SK-N-SH treated with all-trans-retinoic acid at 6 μM for 48 hours (cell line): ENCODE measurements around the gene MEIS2.

Source experiments
- ATAC-seq: fragments of 200-7000 bp; cut with Tn5 transposase; 3 replicates; pipeline ENCODE4 v1.9.1; 2020; ENCODE audit warnings: mild to moderate bottlenecking, moderate library complexity
- ARNTL ChIP-seq: fragments of 450-650 bp; formaldehyde crosslinking; IDR thresholded peaks from 2 replicates; pipeline ENCODE4 v1.5.0; 2020; ENCODE audit warnings: low read depth, mild to moderate bottlenecking, moderate library complexity, borderline replicate concordance
- BACH2 ChIP-seq: fragments of 250-450 bp; sonication (Bioruptor Pico); IDR thresholded peaks from 2 replicates; pipeline ENCODE4 v1.9.0; 2021; ENCODE audit warnings: mild to moderate bottlenecking, borderline replicate concordance
- CSDC2 ChIP-seq: fragments of 250-450 bp; sonication (Bioruptor Pico); IDR thresholded peaks from 2 replicates; pipeline ENCODE4 v1.5.0; 2020; ENCODE audit warnings: mild to moderate bottlenecking, moderate library complexity
- ESRRG ChIP-seq: fragments of 250-450 bp; sonication (Bioruptor Pico); IDR thresholded peaks from 2 replicates; pipeline ENCODE4 v1.6.1; 2021; ENCODE audit warnings: mild to moderate bottlenecking
- ISL1 ChIP-seq: fragments of 250-450 bp; sonication (Bioruptor Pico); IDR thresholded peaks from 2 replicates; pipeline ENCODE4 v2.1.2; 2022; ENCODE audit warnings: mild to moderate bottlenecking, moderate library complexity
- PPARA ChIP-seq: fragments of 250-450 bp; sonication (Bioruptor Pico); IDR thresholded peaks from 2 replicates; pipeline ENCODE4 v1.5.0; 2020; ENCODE audit warnings: mild to moderate bottlenecking, borderline replicate concordance
- RARB ChIP-seq: fragments of 250-450 bp; sonication (Bioruptor Pico); IDR thresholded peaks from 2 replicates; pipeline ENCODE4 v1.8.0; 2021; ENCODE audit warnings: mild to moderate bottlenecking, moderate library complexity
- SNAI2 ChIP-seq: fragments of 250-450 bp; sonication (Bioruptor Pico); IDR thresholded peaks from 2 replicates; pipeline ENCODE4 v1.5.0; 2020; ENCODE audit warnings: mild to moderate bottlenecking, moderate library complexity
- TCF4 ChIP-seq: fragments of 250-450 bp; sonication (Bioruptor Pico); IDR thresholded peaks from 2 replicates; pipeline ENCODE4 v1.8.0; 2021; ENCODE audit warnings: mild to moderate bottlenecking, moderate library complexity, borderline replicate concordance
- TOX ChIP-seq: fragments of 250-450 bp; sonication (Bioruptor Pico); IDR thresholded peaks from 2 replicates; pipeline ENCODE4 v1.8.0; 2021; ENCODE audit warnings: mild to moderate bottlenecking, moderate library complexity, borderline replicate concordance
- ZC3H10 ChIP-seq: fragments of 250-450 bp; sonication (Bioruptor Pico); IDR thresholded peaks from 2 replicates; pipeline ENCODE4 v1.5.1; 2021; ENCODE audit warnings: mild to moderate bottlenecking, moderate library complexity
- ZNF565 ChIP-seq: fragments of 450-650 bp; formaldehyde crosslinking; conservative IDR thresholded peaks from 2 replicates; pipeline ENCODE4 v1.5.0; 2020; ENCODE audit warnings: low read depth, mild to moderate bottlenecking, moderate library complexity
- ZNF70 ChIP-seq: fragments of 450-650 bp; formaldehyde crosslinking; IDR thresholded peaks from 2 replicates; pipeline ENCODE4 v1.5.0; 2020; ENCODE audit warnings: mild to moderate bottlenecking, moderate library complexity
- TF ChIP-seq, protein P1 (sequence below): fragments of 250-450 bp; sonication (Bioruptor Pico); IDR thresholded peaks from 2 replicates; pipeline ENCODE4 v1.5.1; 2020; ENCODE audit warnings: low read depth, mild to moderate bottlenecking, moderate library complexity
- TF ChIP-seq, protein P2 (sequence below): fragments of 250-450 bp; sonication (Bioruptor Pico); IDR thresholded peaks from 2 replicates; pipeline ENCODE4 v1.8.0; 2021; ENCODE audit warnings: low read depth, mild to moderate bottlenecking, moderate library complexity, borderline replicate concordance
- TF ChIP-seq, protein P3 (sequence below): fragments of 250-450 bp; sonication (Bioruptor Pico); IDR thresholded peaks from 2 replicates; pipeline ENCODE4 v1.5.1; 2021; ENCODE audit warnings: mild to moderate bottlenecking, moderate library complexity
- TF ChIP-seq, protein P4 (sequence below): fragments of 250-450 bp; sonication (Bioruptor Pico); IDR thresholded peaks from 2 replicates; pipeline ENCODE4 v1.5.0; 2020; ENCODE audit warnings: mild to moderate bottlenecking, moderate library complexity
- TF ChIP-seq, protein P5 (sequence below): fragments of 250-450 bp; sonication (Bioruptor Pico); IDR thresholded peaks from 2 replicates; pipeline ENCODE4 v1.8.0; 2020; ENCODE audit warnings: mild to moderate bottlenecking, moderate library complexity, borderline replicate concordance

The MEIS2 gene

DNA sequence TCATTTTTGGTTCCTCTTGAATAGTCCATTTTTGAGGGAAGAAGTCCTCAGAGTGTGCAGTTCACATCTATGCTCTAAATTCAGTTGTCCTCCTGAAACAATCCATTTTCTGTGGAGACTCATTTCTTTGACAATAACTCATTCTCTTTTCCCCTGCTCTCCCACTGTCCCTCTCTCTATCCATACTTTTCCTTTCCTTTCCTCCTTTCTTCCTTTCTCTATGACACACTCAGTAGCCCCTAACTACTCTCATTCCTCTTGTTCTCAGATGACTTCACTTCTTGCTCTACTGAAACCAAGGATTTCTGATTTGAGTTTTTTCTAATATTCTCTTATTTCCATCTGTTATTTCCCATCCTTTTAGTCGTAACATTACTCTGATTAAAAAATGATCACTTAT lies 16.7 kb upstream of the MEIS2 start (continued):
- TF ChIP-seq, protein P1, sequence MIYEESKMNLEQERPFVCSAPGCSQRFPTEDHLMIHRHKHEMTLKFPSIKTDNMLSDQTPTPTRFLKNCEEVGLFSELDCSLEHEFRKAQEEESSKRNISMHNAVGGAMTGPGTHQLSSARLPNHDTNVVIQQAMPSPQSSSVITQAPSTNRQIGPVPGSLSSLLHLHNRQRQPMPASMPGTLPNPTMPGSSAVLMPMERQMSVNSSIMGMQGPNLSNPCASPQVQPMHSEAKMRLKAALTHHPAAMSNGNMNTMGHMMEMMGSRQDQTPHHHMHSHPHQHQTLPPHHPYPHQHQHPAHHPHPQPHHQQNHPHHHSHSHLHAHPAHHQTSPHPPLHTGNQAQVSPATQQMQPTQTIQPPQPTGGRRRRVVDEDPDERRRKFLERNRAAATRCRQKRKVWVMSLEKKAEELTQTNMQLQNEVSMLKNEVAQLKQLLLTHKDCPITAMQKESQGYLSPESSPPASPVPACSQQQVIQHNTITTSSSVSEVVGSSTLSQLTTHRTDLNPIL = no peak

DNA sequence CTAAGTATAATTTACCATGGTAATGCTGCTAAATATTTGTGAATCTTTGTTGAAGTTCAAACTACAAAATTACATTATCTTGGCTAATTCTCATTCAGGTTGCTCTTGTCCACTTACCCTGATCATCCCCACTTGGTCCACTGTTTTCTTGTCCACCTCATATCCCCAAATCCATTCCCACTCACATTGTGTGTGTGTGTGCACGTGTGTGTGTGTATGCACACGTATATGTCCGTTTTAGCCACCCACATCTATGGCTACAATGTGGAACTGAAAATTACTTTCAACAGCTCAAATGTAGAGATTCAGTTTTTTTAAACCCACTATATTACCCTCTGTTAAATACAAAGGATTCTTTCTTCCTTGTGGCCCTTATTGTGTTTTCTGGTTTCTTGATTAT lies 15.2 kb upstream of the MEIS2 start:
- TF ChIP-seq TCF4 (CRISPR knock-in tag) = no peak
- TF ChIP-seq, protein P2, sequence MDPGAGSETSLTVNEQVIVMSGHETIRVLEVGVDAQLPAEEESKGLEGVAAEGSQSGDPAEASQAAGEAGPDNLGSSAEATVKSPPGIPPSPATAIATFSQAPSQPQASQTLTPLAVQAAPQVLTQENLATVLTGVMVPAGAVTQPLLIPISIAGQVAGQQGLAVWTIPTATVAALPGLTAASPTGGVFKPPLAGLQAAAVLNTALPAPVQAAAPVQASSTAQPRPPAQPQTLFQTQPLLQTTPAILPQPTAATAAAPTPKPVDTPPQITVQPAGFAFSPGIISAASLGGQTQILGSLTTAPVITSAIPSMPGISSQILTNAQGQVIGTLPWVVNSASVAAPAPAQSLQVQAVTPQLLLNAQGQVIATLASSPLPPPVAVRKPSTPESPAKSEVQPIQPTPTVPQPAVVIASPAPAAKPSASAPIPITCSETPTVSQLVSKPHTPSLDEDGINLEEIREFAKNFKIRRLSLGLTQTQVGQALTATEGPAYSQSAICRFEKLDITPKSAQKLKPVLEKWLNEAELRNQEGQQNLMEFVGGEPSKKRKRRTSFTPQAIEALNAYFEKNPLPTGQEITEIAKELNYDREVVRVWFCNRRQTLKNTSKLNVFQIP (CRISPR knock-in tag) = no peak
- TF ChIP-seq ZNF565 (CRISPR knock-in tag) = no peak
- TF ChIP-seq, protein P3, sequence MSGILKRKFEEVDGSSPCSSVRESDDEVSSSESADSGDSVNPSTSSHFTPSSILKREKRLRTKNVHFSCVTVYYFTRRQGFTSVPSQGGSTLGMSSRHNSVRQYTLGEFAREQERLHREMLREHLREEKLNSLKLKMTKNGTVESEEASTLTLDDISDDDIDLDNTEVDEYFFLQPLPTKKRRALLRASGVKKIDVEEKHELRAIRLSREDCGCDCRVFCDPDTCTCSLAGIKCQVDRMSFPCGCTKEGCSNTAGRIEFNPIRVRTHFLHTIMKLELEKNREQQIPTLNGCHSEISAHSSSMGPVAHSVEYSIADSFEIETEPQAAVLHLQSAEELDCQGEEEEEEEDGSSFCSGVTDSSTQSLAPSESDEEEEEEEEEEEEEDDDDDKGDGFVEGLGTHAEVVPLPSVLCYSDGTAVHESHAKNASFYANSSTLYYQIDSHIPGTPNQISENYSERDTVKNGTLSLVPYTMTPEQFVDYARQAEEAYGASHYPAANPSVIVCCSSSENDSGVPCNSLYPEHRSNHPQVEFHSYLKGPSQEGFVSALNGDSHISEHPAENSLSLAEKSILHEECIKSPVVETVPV (CRISPR knock-in tag) = no peak
- no peak for TF ChIP-seq ZC3H10
- no peak for TF ChIP-seq BACH2 (CRISPR knock-in tag)
- no peak for TF ChIP-seq CSDC2 (CRISPR knock-in tag)
- TF ChIP-seq, protein P1 = no peak
- no peak for TF ChIP-seq ESRRG (CRISPR knock-in tag)
- TF ChIP-seq, protein P4, sequence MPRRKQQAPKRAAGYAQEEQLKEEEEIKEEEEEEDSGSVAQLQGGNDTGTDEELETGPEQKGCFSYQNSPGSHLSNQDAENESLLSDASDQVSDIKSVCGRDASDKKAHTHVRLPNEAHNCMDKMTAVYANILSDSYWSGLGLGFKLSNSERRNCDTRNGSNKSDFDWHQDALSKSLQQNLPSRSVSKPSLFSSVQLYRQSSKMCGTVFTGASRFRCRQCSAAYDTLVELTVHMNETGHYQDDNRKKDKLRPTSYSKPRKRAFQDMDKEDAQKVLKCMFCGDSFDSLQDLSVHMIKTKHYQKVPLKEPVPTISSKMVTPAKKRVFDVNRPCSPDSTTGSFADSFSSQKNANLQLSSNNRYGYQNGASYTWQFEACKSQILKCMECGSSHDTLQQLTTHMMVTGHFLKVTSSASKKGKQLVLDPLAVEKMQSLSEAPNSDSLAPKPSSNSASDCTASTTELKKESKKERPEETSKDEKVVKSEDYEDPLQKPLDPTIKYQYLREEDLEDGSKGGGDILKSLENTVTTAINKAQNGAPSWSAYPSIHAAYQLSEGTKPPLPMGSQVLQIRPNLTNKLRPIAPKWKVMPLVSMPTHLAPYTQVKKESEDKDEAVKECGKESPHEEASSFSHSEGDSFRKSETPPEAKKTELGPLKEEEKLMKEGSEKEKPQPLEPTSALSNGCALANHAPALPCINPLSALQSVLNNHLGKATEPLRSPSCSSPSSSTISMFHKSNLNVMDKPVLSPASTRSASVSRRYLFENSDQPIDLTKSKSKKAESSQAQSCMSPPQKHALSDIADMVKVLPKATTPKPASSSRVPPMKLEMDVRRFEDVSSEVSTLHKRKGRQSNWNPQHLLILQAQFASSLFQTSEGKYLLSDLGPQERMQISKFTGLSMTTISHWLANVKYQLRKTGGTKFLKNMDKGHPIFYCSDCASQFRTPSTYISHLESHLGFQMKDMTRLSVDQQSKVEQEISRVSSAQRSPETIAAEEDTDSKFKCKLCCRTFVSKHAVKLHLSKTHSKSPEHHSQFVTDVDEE = no peak
- no peak for TF ChIP-seq ZNF70 (CRISPR knock-in tag)
- TF ChIP-seq PPARA (CRISPR knock-in tag) = no peak
- no peak for TF ChIP-seq ARNTL
- TF ChIP-seq, protein P5, sequence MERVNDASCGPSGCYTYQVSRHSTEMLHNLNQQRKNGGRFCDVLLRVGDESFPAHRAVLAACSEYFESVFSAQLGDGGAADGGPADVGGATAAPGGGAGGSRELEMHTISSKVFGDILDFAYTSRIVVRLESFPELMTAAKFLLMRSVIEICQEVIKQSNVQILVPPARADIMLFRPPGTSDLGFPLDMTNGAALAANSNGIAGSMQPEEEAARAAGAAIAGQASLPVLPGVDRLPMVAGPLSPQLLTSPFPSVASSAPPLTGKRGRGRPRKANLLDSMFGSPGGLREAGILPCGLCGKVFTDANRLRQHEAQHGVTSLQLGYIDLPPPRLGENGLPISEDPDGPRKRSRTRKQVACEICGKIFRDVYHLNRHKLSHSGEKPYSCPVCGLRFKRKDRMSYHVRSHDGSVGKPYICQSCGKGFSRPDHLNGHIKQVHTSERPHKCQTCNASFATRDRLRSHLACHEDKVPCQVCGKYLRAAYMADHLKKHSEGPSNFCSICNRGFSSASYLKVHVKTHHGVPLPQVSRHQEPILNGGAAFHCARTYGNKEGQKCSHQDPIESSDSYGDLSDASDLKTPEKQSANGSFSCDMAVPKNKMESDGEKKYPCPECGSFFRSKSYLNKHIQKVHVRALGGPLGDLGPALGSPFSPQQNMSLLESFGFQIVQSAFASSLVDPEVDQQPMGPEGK (CRISPR knock-in tag) = no peak
- no peak for TF ChIP-seq TOX (CRISPR knock-in tag)
- no peak for TF ChIP-seq RARB (CRISPR knock-in tag)
- no peak for ATAC-seq

DNA sequence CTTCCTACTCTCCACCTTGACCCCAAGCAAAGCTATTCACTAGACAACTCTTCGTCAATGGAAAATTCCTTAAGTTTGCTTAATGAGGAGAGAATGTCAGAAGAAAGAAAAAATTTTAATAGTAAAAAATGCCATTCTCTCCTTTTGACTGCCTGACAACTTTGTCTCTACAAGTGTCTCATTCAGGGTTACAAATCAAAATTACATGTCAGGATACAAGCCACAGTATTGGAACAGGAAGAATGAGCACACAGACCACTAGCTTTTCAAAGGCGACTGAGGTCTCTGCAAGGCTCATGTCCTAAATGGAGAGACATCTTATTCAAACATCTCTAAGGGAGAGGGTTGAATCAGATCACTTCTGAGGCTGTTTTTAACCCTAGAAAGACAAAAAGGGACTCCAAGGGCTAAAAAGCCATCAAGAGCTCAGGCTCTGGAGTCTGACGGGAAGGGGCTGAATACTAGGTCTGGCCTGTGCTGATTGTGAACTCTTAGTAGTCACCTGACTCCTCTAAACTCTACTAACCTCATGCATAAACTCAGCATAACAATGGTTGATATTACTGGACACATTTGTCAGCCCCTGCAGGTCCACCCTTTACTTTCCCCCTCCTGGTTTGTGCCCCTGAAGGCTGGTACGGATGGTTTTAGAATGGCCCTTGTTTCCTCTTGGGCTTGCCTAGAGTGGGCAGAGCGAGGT lies 12.8 kb upstream of the MEIS2 start:
- TF ChIP-seq, protein P5 (CRISPR knock-in tag) = 0 out of 2 replicates have a peak, but pooled peaks have one; percentile 18
- TF ChIP-seq CSDC2 (CRISPR knock-in tag) (no peak), SNAI2 (CRISPR knock-in tag) (no peak), ZC3H10 (peak; percentile 69), ISL1 (CRISPR knock-in tag) (0 out of 2 replicates have a peak, but pooled peaks have one; percentile 24), ARNTL (no peak)
- ATAC-seq = peak; percentile 15
